Measurements from ENCODE around the gene LCLAT1.

DNA sequence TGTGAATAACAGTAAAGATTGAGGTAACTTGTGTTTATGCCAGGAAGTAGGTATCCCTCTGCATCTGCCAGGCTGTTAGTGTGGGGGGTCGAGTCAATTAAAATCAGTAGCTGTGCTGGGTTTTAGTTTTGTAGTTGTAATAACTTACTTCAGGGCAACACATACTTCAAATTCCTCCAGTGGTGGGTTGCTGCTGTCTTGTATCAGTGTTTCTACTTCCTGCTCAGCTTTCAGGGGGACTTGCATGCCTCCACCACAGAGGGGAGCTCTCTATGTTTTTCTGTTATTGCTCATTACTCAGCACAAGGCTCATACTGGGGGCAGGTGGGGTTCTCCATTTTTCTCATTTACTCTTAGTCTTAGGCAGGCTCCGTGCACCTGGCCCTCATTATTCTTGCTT lies 223.4 kb downstream of the LCLAT1 start:
- TF ChIP-seq CTCF (IDR thresholded peaks at IDR 0.05; ENCODE audit: insufficient read depth, low read length), result no peak
- TF ChIP-seq POLR2AphosphoS5 (IDR thresholded peaks at IDR 0.05; ENCODE audit: low read depth), result no peak
- no peak for TF ChIP-seq GABPA (IDR thresholded peaks at IDR 0.05; ENCODE audit: low read depth)
- no peak for TF ChIP-seq SPI1 (IDR thresholded peaks at IDR 0.05; ENCODE audit: borderline replicate concordance, low read depth)

All from HL-60 (cell line).